ENCODE results near the gene A2ML1.
"Not testable (repeated sequence)": the region's sequence is repeated elsewhere in the genome, so short reads cannot be mapped to it uniquely, and the experiment has no call there.

Gene A2ML1

GRCh38 chr12:8817856-8818255, 4.6 kb upstream of the A2ML1 start:
- ATAC-seq: no peak
- no peak for DNase-seq

DNA sequence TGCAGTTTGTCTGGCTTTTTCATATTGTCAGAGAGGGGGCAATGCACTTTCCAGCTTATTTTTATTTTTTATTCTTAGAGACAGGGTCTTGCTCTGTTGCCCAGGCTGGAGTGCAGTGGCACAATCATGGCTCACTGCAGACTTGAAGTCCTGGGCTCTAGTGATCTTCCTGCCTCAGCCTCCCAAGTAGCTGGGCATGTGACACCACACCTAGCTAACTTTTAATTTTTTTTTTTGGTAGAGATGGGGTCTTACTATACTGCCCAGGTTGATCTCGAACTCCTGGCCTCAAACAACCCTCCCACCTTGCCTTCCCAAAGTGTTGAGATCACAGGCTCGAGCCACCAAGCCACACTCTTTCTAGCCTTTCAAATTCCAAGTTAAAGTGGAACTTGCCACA, 3.9 kb upstream of the A2ML1 start:
- DNase-seq: no peak
- no peak for ATAC-seq

GRCh38 chr12:8819666-8819980, 2.8 kb upstream of the A2ML1 start:
- no peak for DNase-seq

DNA sequence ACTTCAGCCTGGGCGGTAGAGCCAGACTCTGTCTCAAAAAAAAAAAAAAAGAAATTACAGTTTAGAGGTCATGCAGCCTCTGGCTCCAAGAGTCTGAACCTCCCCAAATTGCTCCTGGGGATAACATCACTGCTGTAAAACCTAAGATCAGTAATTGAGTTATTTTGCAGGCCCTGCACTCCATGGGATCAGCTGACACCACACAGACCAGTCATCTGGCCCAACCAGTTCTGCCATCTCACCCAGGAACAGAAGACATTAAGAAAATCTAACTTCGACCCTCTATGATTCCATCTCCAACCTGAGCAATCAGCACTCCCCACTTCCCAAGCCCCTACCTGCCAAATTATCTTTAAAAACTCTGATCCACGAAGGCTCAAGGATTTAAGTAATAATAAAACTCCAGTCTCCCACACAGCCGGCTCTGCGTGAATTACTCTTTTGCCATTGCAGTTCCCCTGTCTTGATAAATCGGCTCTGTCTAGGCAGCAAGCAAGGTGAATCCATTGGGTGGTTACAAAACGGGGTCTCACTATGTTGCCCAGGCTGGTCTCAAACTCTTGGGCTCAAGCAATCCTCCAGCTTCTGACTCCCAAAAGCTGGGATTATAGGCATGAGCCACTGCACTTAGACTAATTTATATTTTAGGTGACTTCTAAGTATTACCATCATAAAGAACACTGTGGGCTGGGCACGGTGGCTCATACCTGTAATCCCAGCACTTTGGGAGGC, 1.6 kb upstream of the A2ML1 start:
- not testable (repeated sequence) for DNase-seq, ATAC-seq

More at GRCh38 chr12:8819666-8819980, 2.8 kb upstream of the A2ML1 start:
- no peak for ATAC-seq

GRCh38 chr12:8821591-8821990, 830 bp upstream of the A2ML1 start:
- no peak for DNase-seq
- ATAC-seq: no peak

DNA sequence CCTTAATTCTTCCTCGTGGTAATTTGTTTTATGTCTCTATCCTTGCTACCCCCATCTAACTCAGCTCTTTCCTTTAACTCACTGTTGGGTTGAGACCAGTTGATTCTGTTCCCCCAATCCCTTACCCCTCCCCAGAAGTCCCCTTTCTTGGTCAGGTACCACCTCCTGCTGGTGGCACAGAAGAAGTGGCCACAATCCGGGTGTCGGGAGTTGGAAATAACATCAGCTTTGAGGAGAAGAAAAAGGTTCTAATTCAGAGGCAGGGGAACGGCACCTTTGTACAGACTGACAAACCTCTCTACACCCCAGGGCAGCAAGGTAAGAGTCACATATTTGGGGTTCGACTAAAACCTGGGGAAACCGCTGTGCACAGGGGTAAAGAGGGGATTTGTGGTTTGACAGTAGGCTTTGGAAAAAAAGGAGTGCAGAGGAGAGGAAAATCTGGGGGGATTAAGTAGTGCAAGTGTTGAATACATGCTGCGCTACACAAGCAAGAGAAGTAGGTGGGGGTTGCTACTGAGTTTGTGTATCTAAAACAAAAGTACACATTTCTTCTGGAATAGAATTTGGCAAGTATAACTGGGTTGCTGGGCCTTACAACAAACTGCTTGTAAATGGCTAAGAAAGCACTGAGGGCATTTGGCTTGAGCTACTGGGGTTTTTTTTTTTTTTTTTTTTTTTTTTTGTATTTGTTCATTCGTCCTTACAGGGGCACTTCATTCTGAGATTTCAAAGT, 1.3 kb downstream of the A2ML1 start:
- ATAC-seq (no peak), DNase-seq (no peak)

- ATAC-seq (no peak), DNase-seq (no peak)
Measured at GRCh38 chr12:8827551-8828256, 5.3 kb downstream of the A2ML1 start.

DNA sequence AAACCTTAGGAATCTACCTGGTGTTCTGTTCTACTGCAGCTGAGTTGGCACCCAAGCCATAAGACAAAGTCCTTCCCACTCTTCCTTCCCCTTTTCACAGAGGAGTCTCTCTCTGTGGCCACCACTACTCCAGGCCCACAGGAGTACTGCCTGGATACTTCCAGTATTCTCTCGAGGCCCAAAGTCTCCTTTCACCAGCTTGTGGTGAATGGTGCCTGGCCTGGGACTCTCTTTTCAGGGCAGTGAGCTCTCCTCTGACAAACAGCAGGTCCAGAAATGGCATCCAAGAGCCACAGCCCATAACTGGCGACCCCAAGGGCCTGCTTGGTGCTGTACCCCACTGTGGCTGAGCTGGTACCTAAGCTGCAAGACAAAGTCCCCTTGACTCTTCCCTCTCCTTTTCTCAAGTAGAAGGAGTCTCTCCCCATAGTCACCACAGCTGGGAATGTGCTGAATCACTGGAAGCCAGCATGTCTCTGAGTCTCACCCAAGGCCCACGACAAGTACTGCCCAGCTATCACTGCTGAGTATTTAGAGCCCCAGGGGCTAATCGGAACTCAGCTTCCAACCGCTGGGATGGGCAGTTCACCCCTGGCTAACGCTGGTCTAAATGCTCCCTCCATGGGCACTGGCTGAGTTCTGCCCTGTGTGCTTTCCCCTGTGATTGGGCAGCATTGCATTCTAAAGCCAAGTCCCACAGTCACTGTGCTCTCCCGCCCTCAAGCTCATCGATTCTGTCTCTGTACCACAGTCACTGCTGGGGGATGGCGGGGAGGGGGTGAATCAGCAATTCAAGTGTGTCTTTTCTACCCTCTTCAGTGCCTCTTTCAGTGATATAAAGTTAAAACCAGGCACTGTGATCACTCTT, 6.1 kb downstream of the A2ML1 start:
- no peak for ATAC-seq

GRCh38 chr12:8829125-8829518, 6.7 kb downstream of the A2ML1 start:
- DNase-seq (no peak), ATAC-seq (no peak)

More for the DNA sequence above, 6.1 kb downstream of the A2ML1 start:
- no peak for DNase-seq

- ATAC-seq (no peak), DNase-seq (no peak)
Measured at GRCh38 chr12:8829621-8830020, 7.2 kb downstream of the A2ML1 start.

GRCh38 chr12:8831116-8831515, 8.7 kb downstream of the A2ML1 start:
- ATAC-seq (no peak), DNase-seq (no peak)

DNA sequence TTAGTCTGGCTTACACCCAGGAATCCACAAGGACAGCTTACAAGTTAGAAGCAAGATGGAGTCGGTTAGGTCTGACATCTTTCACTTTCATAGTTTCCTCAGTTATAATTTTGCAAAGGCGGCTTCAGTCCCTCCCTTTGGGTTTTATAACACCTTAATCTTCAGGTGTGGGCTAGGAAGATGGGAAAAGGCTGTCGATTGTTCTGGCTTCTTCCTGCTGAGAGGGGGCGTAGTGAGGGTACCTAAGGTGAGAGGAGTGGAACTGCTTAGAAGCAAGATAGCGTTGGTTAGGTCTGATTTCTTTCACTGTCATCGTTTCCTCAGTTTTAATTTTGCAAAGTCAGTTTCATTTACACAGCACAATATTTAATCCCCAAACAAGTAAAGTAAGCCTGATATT, 10.1 kb downstream of the A2ML1 start:
- ATAC-seq (no peak), DNase-seq (no peak)

DNA sequence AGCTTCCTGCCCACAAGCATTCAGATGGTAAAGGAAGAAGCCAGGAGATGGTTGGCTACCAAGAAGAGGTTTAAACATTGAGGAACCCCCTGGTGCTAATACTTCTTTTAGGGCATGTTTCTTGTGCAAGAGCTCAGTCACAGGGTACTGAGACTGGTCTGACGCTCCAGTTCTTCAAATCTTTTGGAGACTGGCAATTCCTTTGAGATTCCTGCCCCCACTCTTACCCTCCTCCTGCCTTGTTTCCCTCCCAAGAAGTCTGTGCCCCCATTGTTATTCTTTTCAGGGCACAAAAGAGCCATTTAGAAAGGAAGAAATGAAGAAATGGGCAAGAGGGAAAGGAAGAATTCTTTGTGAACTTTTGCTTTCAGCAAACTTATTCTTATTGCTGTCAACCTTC, 11.8 kb downstream of the A2ML1 start:
- no peak for ATAC-seq
- DNase-seq: no peak

DNA sequence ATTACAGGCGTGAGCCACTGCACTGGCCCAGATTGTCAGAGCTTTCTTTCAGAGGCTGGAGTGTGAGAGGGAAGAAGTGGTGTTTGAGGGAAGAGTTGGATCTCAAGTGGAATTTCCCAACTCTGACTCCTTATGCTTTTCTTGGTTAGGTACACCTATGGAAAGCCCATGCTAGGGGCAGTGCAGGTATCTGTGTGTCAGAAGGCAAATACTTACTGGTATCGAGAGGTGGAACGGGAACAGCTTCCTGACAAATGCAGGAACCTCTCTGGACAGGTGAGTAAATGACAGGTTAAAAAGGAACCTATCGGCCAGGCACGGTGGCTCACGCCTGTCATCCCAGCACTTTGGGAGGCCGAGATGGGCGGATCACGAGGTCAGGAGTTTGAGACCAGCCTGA, 14.9 kb downstream of the A2ML1 start:
- DNase-seq (no peak), ATAC-seq (no peak)

DNA sequence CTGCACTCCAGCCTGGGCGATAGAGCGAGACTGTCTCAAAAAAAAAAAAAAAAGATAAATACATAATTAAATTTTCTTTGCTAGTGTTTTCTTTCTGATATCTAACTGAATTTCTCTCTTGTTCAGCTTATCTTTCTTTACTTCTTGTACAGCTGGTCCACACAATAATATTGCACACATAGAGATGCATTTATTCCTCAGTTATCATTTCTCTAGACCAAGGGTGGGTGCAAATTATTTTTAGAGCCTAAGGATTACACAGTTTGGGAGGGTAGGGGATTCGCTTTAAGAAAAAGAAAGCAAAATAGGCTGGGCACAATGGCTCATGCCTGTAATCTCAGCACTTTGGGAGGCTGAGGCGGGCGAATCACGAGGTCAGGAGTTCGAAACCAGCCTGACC, 17.9 kb downstream of the A2ML1 start:
- DNase-seq (no peak), ATAC-seq (no peak)

DNA sequence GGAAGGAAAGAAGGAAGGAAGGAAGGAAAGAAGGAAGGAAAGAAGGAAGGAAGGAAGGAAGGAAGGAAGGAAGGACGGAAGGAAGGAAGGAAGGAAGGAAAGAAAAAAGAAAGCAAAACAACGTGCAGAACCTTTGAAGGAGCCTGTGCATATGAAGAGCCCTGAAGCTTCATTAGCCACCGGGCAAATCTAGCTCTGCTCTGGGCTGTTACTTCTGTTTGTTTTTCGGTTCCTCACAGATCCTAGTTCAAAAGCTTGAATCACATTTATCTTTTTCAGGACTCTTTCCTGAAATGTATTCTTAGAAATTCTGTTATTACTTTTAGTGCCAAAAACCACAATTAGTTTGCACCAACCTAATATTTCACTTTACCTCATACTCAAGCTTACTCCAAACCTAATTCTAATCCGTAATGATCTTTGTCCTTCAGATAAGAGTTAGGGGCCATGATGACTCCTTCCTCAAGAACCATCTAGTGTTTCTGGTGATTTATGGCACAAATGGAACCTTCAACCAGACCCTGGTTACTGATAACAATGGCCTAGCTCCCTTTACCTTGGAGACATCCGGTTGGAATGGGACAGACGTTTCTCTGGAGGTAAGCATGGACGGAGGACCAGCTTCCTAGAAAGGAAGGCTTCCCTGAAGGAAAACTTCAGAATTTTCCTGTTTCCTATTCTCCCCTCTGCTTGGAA, 18.7 kb downstream of the A2ML1 start:
- no peak for DNase-seq
- no peak for ATAC-seq

DNA sequence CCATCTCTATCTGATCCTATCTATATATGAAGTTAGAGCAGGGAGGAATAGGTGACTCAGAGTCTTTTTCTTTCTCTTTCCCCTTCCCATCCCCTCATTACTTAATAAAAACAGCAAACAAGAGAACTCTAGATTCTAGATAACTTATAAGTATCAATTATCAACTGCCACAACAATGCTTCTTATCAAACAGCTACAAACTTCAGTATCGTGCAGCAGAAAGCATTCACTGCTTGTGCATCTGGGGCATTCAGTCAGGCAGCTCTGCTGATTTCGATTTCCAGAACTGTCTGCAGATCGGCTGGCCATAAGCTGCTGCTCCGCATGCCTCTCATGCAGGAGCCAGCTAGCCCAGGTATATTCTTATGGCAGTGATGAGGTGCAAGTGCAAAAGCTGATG, 19.4 kb downstream of the A2ML1 start:
- DNase-seq: no peak

GRCh38 chr12:8844665-8845064, 22.2 kb downstream of the A2ML1 start:
- DNase-seq (no peak), ATAC-seq (no peak)

More for the DNA sequence above, 19.4 kb downstream of the A2ML1 start:
- no peak for ATAC-seq

GRCh38 chr12:8846305-8846704, 23.9 kb downstream of the A2ML1 start:
- no peak for ATAC-seq
- no peak for DNase-seq

DNA sequence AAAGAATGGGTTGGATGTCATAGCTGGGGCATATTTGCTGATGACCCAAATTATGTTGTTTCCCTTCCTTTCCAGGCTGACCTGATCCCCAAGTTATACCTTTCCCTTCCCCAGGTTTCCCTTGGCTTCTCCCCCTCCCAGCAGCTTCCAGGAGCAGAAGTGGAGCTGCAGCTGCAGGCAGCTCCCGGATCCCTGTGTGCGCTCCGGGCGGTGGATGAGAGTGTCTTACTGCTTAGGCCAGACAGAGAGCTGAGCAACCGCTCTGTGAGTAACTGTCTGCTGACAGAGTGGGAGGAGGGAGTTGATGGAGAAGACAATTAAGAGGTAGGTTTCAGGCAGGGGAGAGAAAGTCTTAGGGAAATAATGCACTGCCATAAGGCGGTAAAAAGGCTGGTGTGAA, 25.0 kb downstream of the A2ML1 start:
- ATAC-seq (no peak), DNase-seq (no peak)

- no peak for ATAC-seq
Measured at GRCh38 chr12:8849876-8850275, 27.5 kb downstream of the A2ML1 start.

GRCh38 chr12:8852119-8852518, 29.7 kb downstream of the A2ML1 start:
- ATAC-seq (no peak), DNase-seq (no peak)

More at GRCh38 chr12:8849876-8850275, 27.5 kb downstream of the A2ML1 start:
- DNase-seq: no peak

All from stimulated activated naive CD8-positive, alpha-beta T cell treated with anti-CD3 and anti-CD28 coated beads, Interleukin-15, Interleukin-2, amounts not matched to agents 100 U/mL and 50 U/mL, for 24 hours (primary cell).